Endothelial cell of umbilical vein (primary cell): Measurements from ENCODE around the gene S100A13. TPM values are rescaled to one million over a fixed set of nuclear protein-coding genes. Genes with fewer than 3 reads are reported as not detected.

ENCODE experiments used
- BruUV-seq: library from RNA; stranded (reverse); fragments of 400-500 nt; replicated peaks from 2 replicates; lab custom pipeline; 2021; lab: Mats Ljungman, UMichigan
- CTCF ChIA-PET: fragments of 300-600, 350-600 bp; sonication (Branson Sonifier 250); formaldehyde crosslinking; loops from one replicate; lab custom pipeline; 2021; ENCODE audit warnings: antibody characterized with exemption, inconsistent platforms; lab: Charles Lee
- POLR2A ChIA-PET: fragments of 300-600, 350-600 bp; sonication (Branson Sonifier 250); formaldehyde crosslinking; loops from one replicate; lab custom pipeline; 2021; ENCODE audit warnings: antibody characterized with exemption, inconsistent platforms; lab: Charles Lee
- DNase-seq: peaks from one replicate; pipeline ENCODE4 v3.0.0-alpha.2; 2011; ENCODE audit warnings: low read depth, low spot score
- FAIRE-seq: peaks from 2 replicates; lab custom pipeline; 2011; peaks lifted over from hg19 to GRCh38; lab: Jason Lieb, UNC
- H2AFZ ChIP-seq: 2 replicates; pipeline ENCODE4 v1.6.0; 2012; ENCODE audit warnings: low read depth, low read length, control low read depth, inconsistent platforms
- H3K27ac ChIP-seq: 2 replicates; pipeline ENCODE4 v1.5.1; 2011; ENCODE audit warnings: low read depth, mild to moderate bottlenecking, control low read depth, low read length, moderate library complexity; ENCODE audit not compliant: insufficient read depth
- H3K27me3 ChIP-seq, 2 experiments: 2 replicates each; pipeline versions ENCODE4 v1.6.0 to v1.6.1; 2011; ENCODE audit warnings: low read length in 2 of 2, mixed read lengths in 1 of 2; ENCODE audit not compliant: control insufficient read depth in 2 of 2, insufficient read depth in 2 of 2
- H3K36me3 ChIP-seq, 2 experiments: 2 replicates in 1 of 2; 3 replicates in 1 of 2; pipeline ENCODE4 v1.5.1; 2011; ENCODE audit warnings: low read length in 2 of 2, mild to moderate bottlenecking in 1 of 2, moderate library complexity in 1 of 2; ENCODE audit not compliant: control insufficient read depth in 2 of 2, insufficient read depth in 2 of 2; ENCODE audit errors: extremely low read depth in 1 of 2
- H3K4me1 ChIP-seq: 3 replicates; pipeline ENCODE4 v1.5.1; 2011; ENCODE audit warnings: mild to moderate bottlenecking, low read length; ENCODE audit not compliant: control insufficient read depth, insufficient read depth; ENCODE audit errors: extremely low read depth
- H3K4me2 ChIP-seq: 2 replicates; pipeline ENCODE4 v1.6.1; 2011; ENCODE audit warnings: low read length, control low read depth, mixed read lengths; ENCODE audit not compliant: insufficient read depth
- H3K4me3 ChIP-seq, 3 experiments: fragments of 200-600 bp in 1 of 3; sonication (generic), shearing (Covaris generic) in 1 of 3; replicated peaks in 1 of 3; 2 replicates each; pipeline ENCODE4 v1.5.1; 2011 to 2016; ENCODE audit warnings: control low read depth in 3 of 3, low read length in 3 of 3, mild to moderate bottlenecking in 2 of 3, inconsistent platforms in 1 of 3, low read depth in 1 of 3, moderate library complexity in 1 of 3; ENCODE audit not compliant: insufficient read depth in 1 of 3
- H3K79me2 ChIP-seq: 2 replicates; pipeline ENCODE4 v1.6.0; 2012; ENCODE audit warnings: low read length, inconsistent platforms; ENCODE audit not compliant: control insufficient read depth, insufficient read depth
- H3K9ac ChIP-seq: replicated peaks from 2 replicates; pipeline ENCODE3; 2011; ENCODE audit warnings: low read length, control low read depth; ENCODE audit not compliant: insufficient read depth; ENCODE audit errors: extremely low read depth
- H3K9me1 ChIP-seq: replicated peaks from 3 replicates; pipeline ENCODE4 v1.6.0; 2011; ENCODE audit warnings: mild to moderate bottlenecking, low read length; ENCODE audit not compliant: control insufficient read depth, insufficient read depth; ENCODE audit errors: extremely low read depth
- H3K9me3 ChIP-seq: replicated peaks from 2 replicates; pipeline ENCODE4 v1.5.1; 2012; ENCODE audit warnings: low read length, inconsistent platforms; ENCODE audit not compliant: control insufficient read depth, insufficient read depth
- H4K20me1 ChIP-seq: replicated peaks from 2 replicates; pipeline ENCODE3; 2011; ENCODE audit warnings: mild to moderate bottlenecking, low read length; ENCODE audit not compliant: control insufficient read depth, insufficient read depth; ENCODE audit errors: extremely low read depth
- EZH2 ChIP-seq: IDR thresholded peaks from 2 replicates; pipeline ENCODE4 v1.6.1; 2012; ENCODE audit warnings: borderline replicate concordance, low read depth, mild to moderate bottlenecking, moderate library complexity, low read length, inconsistent platforms; ENCODE audit not compliant: severe bottlenecking
- GATA2 ChIP-seq: IDR thresholded peaks from 2 replicates; pipeline ENCODE4 v1.7.0; 2011; ENCODE audit warnings: low read depth, mild to moderate bottlenecking, moderate library complexity, mixed read lengths, low read length; ENCODE audit not compliant: insufficient read length, insufficient read depth
- JUN ChIP-seq: IDR thresholded peaks from 2 replicates; pipeline ENCODE4 v1.6.1; 2011; ENCODE audit warnings: borderline replicate concordance, low read depth; ENCODE audit not compliant: insufficient read length, insufficient read depth
- MYC ChIP-seq: IDR thresholded peaks from one replicate; pipeline ENCODE4 v1.6.1; 2011; ENCODE audit warnings: mild to moderate bottlenecking, low read depth, low read length
- POLR2A ChIP-seq: IDR thresholded peaks from 2 replicates; pipeline ENCODE4 v1.6.1; 2012; ENCODE audit warnings: low read depth, mild to moderate bottlenecking, control low read depth, low read length
- POLR2AphosphoS5 ChIP-seq: IDR thresholded peaks from 2 replicates; pipeline ENCODE4 v1.6.1; 2012; ENCODE audit warnings: low read depth, mild to moderate bottlenecking, control low read depth, low read length, moderate library complexity; ENCODE audit not compliant: insufficient read depth
- dilution Hi-C: fragments of 300-500 bp; cut with MboI; formaldehyde crosslinking; loops from one replicate; pipeline ENCODE4 v1.15.0; 2019; ENCODE audit warnings: low sequenced_read_pairs; ENCODE audit not compliant: extremely low pct_ligation_motif_present
- intact Hi-C: fragments of 100-400 bp; cut with micrococcal nuclease; formaldehyde crosslinking; loops from one replicate; pipeline ENCODE4 v1.10.0; 2022
- polyA plus RNA-seq, 4 experiments: library from polyadenylated mRNA; depleted of rRNA in 3 of 4; stranded (reverse) in 3 of 4; unstranded in 1 of 4; fragments of >200 nt; gene quantifications; 2 replicates each; pipeline versions ENCODE4 v1.2.1 to v1.2.3, GENCODE V29; 2011 to 2012; ENCODE audit warnings: missing spikeins in 1 of 4
- total RNA-seq: library from RNA; stranded (reverse); gene quantifications from 2 replicates; pipeline ENCODE4 v1.2.3, GENCODE V29; 2021
- TF ChIP-seq, protein P1 (sequence below): IDR thresholded peaks from 2 replicates; pipeline ENCODE4 v1.6.1; 2011; ENCODE audit not compliant: insufficient read depth, insufficient read length

Gene S100A13
- total and polyA plus RNA-seq, 2 donors (not counting 3 experiments of a cell fraction or from before 2014, with no cell fraction given): 155 to 360 TPM

DNA sequence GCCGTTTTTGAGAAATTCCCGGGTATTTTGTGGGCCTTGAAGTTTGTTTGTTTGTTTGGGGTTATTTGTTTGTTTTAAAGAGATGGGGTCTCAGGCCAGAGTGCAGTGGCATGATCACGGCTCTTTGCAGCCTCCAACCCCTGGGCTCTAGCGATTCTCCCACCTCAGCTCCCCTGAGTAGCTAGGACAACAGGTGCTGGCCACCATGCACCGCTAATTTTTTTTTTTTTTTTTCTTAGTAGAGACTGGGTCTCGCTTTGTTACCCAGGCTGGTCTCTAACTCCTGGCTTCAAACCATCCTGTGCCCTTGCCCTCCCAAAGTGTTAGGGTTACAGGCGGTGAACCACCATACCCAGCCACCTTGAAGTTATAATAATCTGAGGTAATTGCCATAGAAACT, 8.6 kb upstream of the S100A13 start:
- Histone ChIP-seq H3K9me1 (no peaks in the 10 kb centered on the region), H3K9ac (no peak overlapping the region), H3K4me2 (no peak overlapping the region), H2AFZ (no peak overlapping the region), H4K20me1 (no peaks in the 10 kb centered on the region), H3K9me3 (no peaks in the 10 kb centered on the region), H3K36me3 (peaks cover 17 to 18% of the 10 kb centered on the region in 2 experiments), H3K4me1 (peaks cover 11% of the 10 kb centered on the region), H3K27me3 (no peaks in the 10 kb centered on the region), H3K4me3 (no peak overlapping the region), H3K27ac (no peak overlapping the region), H3K79me2 (peaks cover 47% of the 10 kb centered on the region)
- intact Hi-C loops: loop anchor here (2.0 kb wide), 1 partner anchor 23 kb away; the partner anchor contains the start of gene SNAPIN
- FAIRE-seq (no peak), DNase-seq (no peak)
- CTCF ChIA-PET: interaction anchor here (2.5 kb wide), 1 partner anchor 63 kb away, joined by 29 read pairs; no protein-coding TSS in a partner anchor
- TF ChIP-seq EZH2: no peak
- TF ChIP-seq POLR2A: no peak
- no peak for TF ChIP-seq GATA2
- no peak for TF ChIP-seq MYC
- TF ChIP-seq, protein P1, sequence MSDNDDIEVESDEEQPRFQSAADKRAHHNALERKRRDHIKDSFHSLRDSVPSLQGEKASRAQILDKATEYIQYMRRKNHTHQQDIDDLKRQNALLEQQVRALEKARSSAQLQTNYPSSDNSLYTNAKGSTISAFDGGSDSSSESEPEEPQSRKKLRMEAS: no peak
- no peak for TF ChIP-seq JUN
- TF ChIP-seq POLR2AphosphoS5: no peak
- POLR2A ChIA-PET: interaction anchor here (0.7 kb wide), 1 partner anchor 27 kb away, joined by 5 read pairs; no protein-coding TSS in a partner anchor
- no TSS peak for BruUV-seq
- dilution Hi-C loops: no loop called here
